ENCODE results near the gene NEDD4L. TPM values are rescaled to one million over a fixed set of nuclear protein-coding genes. Genes with fewer than 3 reads are reported as not detected.

NEDD4L gene
- polyA plus RNA-seq, 1 of the 3 experiments (the other 2 are of a cell fraction) = 13.2 TPM

DNA sequence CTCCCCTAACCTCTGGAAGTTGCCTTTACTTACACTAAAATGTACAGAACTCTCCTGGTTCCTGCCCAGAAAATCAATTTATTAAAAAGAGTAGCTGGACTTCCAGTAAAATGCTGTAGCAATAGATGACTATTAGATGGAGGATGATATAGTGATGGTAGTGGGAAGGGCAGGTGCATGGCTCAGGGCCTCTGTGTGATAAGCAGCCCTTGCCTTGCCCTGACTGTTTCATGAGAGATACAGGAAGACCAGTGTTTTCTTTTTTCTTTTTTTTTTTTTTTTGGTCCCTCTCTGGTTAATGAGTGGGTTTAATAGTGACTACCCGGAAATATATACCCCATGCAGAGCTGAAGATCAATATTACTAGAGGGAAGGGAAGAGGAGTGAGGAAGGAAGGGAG lies 48.7 kb upstream of the NEDD4L start:
- TF ChIP-seq, protein P1, sequence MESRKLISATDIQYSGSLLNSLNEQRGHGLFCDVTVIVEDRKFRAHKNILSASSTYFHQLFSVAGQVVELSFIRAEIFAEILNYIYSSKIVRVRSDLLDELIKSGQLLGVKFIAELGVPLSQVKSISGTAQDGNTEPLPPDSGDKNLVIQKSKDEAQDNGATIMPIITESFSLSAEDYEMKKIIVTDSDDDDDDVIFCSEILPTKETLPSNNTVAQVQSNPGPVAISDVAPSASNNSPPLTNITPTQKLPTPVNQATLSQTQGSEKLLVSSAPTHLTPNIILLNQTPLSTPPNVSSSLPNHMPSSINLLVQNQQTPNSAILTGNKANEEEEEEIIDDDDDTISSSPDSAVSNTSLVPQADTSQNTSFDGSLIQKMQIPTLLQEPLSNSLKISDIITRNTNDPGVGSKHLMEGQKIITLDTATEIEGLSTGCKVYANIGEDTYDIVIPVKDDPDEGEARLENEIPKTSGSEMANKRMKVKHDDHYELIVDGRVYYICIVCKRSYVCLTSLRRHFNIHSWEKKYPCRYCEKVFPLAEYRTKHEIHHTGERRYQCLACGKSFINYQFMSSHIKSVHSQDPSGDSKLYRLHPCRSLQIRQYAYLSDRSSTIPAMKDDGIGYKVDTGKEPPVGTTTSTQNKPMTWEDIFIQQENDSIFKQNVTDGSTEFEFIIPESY (IDR thresholded peaks at IDR 0.05; ENCODE audit: borderline replicate concordance, low read depth) = no peak
- TF ChIP-seq, protein P2, sequence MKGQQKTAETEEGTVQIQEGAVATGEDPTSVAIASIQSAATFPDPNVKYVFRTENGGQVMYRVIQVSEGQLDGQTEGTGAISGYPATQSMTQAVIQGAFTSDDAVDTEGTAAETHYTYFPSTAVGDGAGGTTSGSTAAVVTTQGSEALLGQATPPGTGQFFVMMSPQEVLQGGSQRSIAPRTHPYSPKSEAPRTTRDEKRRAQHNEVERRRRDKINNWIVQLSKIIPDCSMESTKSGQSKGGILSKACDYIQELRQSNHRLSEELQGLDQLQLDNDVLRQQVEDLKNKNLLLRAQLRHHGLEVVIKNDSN (IDR thresholded peaks at IDR 0.05; ENCODE audit: borderline replicate concordance, low read depth) = no peak
- TF ChIP-seq EZH2phosphoT487 (IDR thresholded peaks at IDR 0.05; ENCODE audit: borderline replicate concordance, low read depth) = no peak
- TF ChIP-seq, protein P3, sequence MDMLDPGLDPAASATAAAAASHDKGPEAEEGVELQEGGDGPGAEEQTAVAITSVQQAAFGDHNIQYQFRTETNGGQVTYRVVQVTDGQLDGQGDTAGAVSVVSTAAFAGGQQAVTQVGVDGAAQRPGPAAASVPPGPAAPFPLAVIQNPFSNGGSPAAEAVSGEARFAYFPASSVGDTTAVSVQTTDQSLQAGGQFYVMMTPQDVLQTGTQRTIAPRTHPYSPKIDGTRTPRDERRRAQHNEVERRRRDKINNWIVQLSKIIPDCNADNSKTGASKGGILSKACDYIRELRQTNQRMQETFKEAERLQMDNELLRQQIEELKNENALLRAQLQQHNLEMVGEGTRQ (IDR thresholded peaks at IDR 0.05; ENCODE audit: borderline replicate concordance, low read depth, low read length) = no peak
- no peak for TF ChIP-seq SMC3 (IDR thresholded peaks at IDR 0.05; ENCODE audit: low read depth, low read length)
- TF ChIP-seq, protein P4, sequence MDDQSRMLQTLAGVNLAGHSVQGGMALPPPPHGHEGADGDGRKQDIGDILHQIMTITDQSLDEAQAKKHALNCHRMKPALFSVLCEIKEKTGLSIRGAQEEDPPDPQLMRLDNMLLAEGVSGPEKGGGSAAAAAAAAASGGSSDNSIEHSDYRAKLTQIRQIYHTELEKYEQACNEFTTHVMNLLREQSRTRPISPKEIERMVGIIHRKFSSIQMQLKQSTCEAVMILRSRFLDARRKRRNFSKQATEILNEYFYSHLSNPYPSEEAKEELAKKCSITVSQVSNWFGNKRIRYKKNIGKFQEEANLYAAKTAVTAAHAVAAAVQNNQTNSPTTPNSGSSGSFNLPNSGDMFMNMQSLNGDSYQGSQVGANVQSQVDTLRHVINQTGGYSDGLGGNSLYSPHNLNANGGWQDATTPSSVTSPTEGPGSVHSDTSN (IDR thresholded peaks at IDR 0.05) = no peak
- TF ChIP-seq RAD21 (IDR thresholded peaks at IDR 0.05; ENCODE audit: low read length) = no peak
- no peak for TF ChIP-seq CTCF (IDR thresholded peaks at IDR 0.05)
- TF ChIP-seq MEF2A (IDR thresholded peaks at IDR 0.05; ENCODE audit: borderline replicate concordance, low read depth) = no peak
- TF ChIP-seq JUND (IDR thresholded peaks at IDR 0.05) = no peak
- TF ChIP-seq REST (IDR thresholded peaks at IDR 0.05; ENCODE audit: low read depth, low read length) = no peak
- no peak for TF ChIP-seq GATA2 (CRISPR knock-in tag; IDR thresholded peaks at IDR 0.05)
- no peak for TF ChIP-seq YY1 (IDR thresholded peaks at IDR 0.05; ENCODE audit: low read depth)
- no peak for TF ChIP-seq IRF3 (IDR thresholded peaks at IDR 0.05; ENCODE audit: low read depth, low read length)
- TF ChIP-seq FOSL2 (IDR thresholded peaks at IDR 0.05; ENCODE audit: borderline replicate concordance, low read depth) = no peak
- TF ChIP-seq, protein P5, sequence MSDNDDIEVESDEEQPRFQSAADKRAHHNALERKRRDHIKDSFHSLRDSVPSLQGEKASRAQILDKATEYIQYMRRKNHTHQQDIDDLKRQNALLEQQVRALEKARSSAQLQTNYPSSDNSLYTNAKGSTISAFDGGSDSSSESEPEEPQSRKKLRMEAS (IDR thresholded peaks at IDR 0.05; ENCODE audit: low read depth) = no peak
- no peak for TF ChIP-seq NRF1 (IDR thresholded peaks at IDR 0.05; ENCODE audit: low read depth, low read length)
- no peak for TF ChIP-seq NFIC (IDR thresholded peaks at IDR 0.05; ENCODE audit: borderline replicate concordance)
- TF ChIP-seq SIN3A (IDR thresholded peaks at IDR 0.05; ENCODE audit: borderline replicate concordance, low read depth, low read length) = no peak
- 24% methylated on average over 1 of the region's 1 CpG for WGBS (ENCODE audit: low lambda C conversion rate)
- ChIA-PET POLR2A (no interaction called here), CTCF (interaction anchor here (1.3 kb wide), 1 partner anchor 113 kb away, joined by 3 read pairs; no protein-coding TSS in a partner anchor)
- no peaks in the 10 kb centered on the region for H3K36me3 ChIP-seq (replicated peaks in 1 of 2; ENCODE audit: control insufficient read depth in 1 of 2, insufficient read depth in 2 of 2, low read length in 1 of 2)
- no peaks in the 10 kb centered on the region for H3K27me3 ChIP-seq (ENCODE audit: insufficient read depth)
- H3K79me2 ChIP-seq (ENCODE audit: insufficient read depth) = no peaks in the 10 kb centered on the region
- H3K4me2 ChIP-seq = no peak overlapping the region
- H3K4me1 ChIP-seq (ENCODE audit: control insufficient read depth in 1 of 2, insufficient read depth in 2 of 2, low read depth in 1 of 2, low read length in 1 of 2) = no peaks in the 10 kb centered on the region
- H3K9ac ChIP-seq = no peak overlapping the region
- no peaks in the 10 kb centered on the region for H3F3A ChIP-seq (replicated peaks; ENCODE audit: insufficient read depth)
- no peaks in the 10 kb centered on the region for H4K20me1 ChIP-seq (ENCODE audit: insufficient read depth)
- H3K27ac ChIP-seq (ENCODE audit: low read depth in 2 of 2, low read length in 1 of 2) = no peak overlapping the region
- no peaks in the 10 kb centered on the region for H3K9me3 ChIP-seq
- no peak overlapping the region for H3K4me3 ChIP-seq (ENCODE audit: low read depth in 2 of 2, low read length in 1 of 2)
- H2AFZ ChIP-seq (ENCODE audit: low read depth) = no peak overlapping the region
- no peaks in the 10 kb centered on the region for H3K9me2 ChIP-seq
- no peak for DNase-seq

Data from SK-N-SH (cell line).